K562 (cell line): ENCODE measurements around the gene NPB. TPM values are rescaled to one million over a fixed set of nuclear protein-coding genes. Genes with fewer than 3 reads are reported as not detected.

Experiments
- CHCHD3 ChIP-seq: fragments of 250-450 bp; sonication (Bioruptor Pico); IDR thresholded peaks from 2 replicates; pipeline ENCODE4 v2.1.2; 2022; ENCODE audit warnings: mild to moderate bottlenecking
- E2F4 ChIP-seq: sonication (generic); formaldehyde crosslinking; IDR thresholded peaks from 2 replicates; pipeline ENCODE4 v1.8.0; 2022; ENCODE audit warnings: mild to moderate bottlenecking, low read depth, missing genetic modification reagents
- FOXO4 ChIP-seq: fragments of 450-650 bp; formaldehyde crosslinking; IDR thresholded peaks from 2 replicates; pipeline ENCODE4 v1.4.0; 2020; ENCODE audit warnings: mild to moderate bottlenecking, moderate library complexity
- HDAC1 ChIP-seq, 2 experiments: fragments of 450-650 bp; IDR thresholded peaks; 2 replicates each; pipeline ENCODE4 v1.6.1; 2016 to 2017; ENCODE audit warnings: inconsistent platforms in 1 of 2, mild to moderate bottlenecking in 1 of 2, moderate library complexity in 1 of 2
- HNRNPL ChIP-seq: fragments of 200-400 bp; formaldehyde crosslinking; IDR thresholded peaks from 2 replicates; pipeline ENCODE4 v1.6.1; 2017; ENCODE audit warnings: low read depth, mild to moderate bottlenecking, low read length
- MAZ ChIP-seq, 2 experiments: fragments of 450-650 bp in 1 of 2; sonication (generic) in 1 of 2; formaldehyde crosslinking; IDR thresholded peaks in 1 of 2; conservative IDR thresholded peaks in 1 of 2; 2 replicates each; pipeline versions ENCODE4 v1.4.0 to v1.5.0; 2020; ENCODE audit warnings: mild to moderate bottlenecking in 1 of 2, missing genetic modification reagents in 1 of 2
- NEUROD1 ChIP-seq: fragments of 150-350 bp; IDR thresholded peaks from 2 replicates; pipeline ENCODE4 v1.6.1; 2014; ENCODE audit warnings: borderline replicate concordance, low read length, low read depth; ENCODE audit not compliant: partially characterized antibody
- NR2C2 ChIP-seq, 2 experiments: fragments of 200-800 bp in 1 of 2; sonication (Bioruptor generic) in 1 of 2; sonication (generic) in 1 of 2; formaldehyde crosslinking in 1 of 2; IDR thresholded peaks; 2 replicates each; pipeline versions ENCODE4 v1.6.1 to v1.8.0; 2016 to 2022; ENCODE audit warnings: mild to moderate bottlenecking in 1 of 2, missing compliant biosample characterization in 1 of 2, missing genetic modification characterization in 1 of 2, missing genetic modification reagents in 1 of 2
- PHF20 ChIP-seq: fragments of 450-650 bp; IDR thresholded peaks from 2 replicates; pipeline ENCODE4 v1.6.1; 2018; ENCODE audit not compliant: partially characterized antibody
- PREB ChIP-seq: sonication (generic); formaldehyde crosslinking; IDR thresholded peaks from 2 replicates; pipeline ENCODE4 v1.8.1; 2023; ENCODE audit warnings: mild to moderate bottlenecking, missing genetic modification reagents
- RCOR1 ChIP-seq, 2 experiments: IDR thresholded peaks; 2 replicates each; pipeline ENCODE4 v1.6.1; 2012; ENCODE audit warnings: low read depth in 2 of 2, low read length in 2 of 2, borderline replicate concordance in 1 of 2, improper control_type of control experiment in 1 of 2
- RUNX1 ChIP-seq: sonication (generic); IDR thresholded peaks from 2 replicates; pipeline ENCODE4 v1.6.1; 2016; ENCODE audit warnings: antibody characterized with exemption, low read depth
- SAFB ChIP-seq: fragments of 200-400 bp; formaldehyde crosslinking; IDR thresholded peaks from 2 replicates; pipeline ENCODE4 v1.6.1; 2017; ENCODE audit warnings: low read depth, low read length, borderline replicate concordance
- SIN3A ChIP-seq, 2 experiments: fragments of 150-350 bp in 1 of 2; IDR thresholded peaks; 2 replicates each; pipeline ENCODE4 v1.6.1; 2011 to 2016; ENCODE audit warnings: borderline replicate concordance in 2 of 2, low read depth in 2 of 2, low read length in 2 of 2, mild to moderate bottlenecking in 2 of 2, moderate library complexity in 2 of 2; ENCODE audit not compliant: control insufficient read depth in 1 of 2
- STAT5B ChIP-seq: fragments of 250-450 bp; sonication (Bioruptor Pico); IDR thresholded peaks from 2 replicates; pipeline ENCODE4 v1.8.0; 2021; ENCODE audit warnings: mild to moderate bottlenecking, inconsistent platforms
- SUPT5H ChIP-seq: fragments of 450-650 bp; IDR thresholded peaks from 2 replicates; pipeline ENCODE4 v1.6.1; 2016
- TEAD4 ChIP-seq, 2 experiments: sonication (generic) in 1 of 2; formaldehyde crosslinking in 1 of 2; IDR thresholded peaks; 2 replicates each; pipeline versions ENCODE4 v1.6.1 to v1.8.0; 2012 to 2022; ENCODE audit warnings: borderline replicate concordance in 1 of 2, inconsistent platforms in 1 of 2, low read length in 1 of 2, mild to moderate bottlenecking in 1 of 2, missing genetic modification reagents in 1 of 2
- THRAP3 ChIP-seq: fragments of 450-650 bp; IDR thresholded peaks from 2 replicates; pipeline ENCODE4 v1.6.1; 2016; ENCODE audit warnings: mild to moderate bottlenecking, inconsistent platforms, borderline replicate concordance
- ZBTB34 ChIP-seq: fragments of 250-450 bp; sonication (Bioruptor Pico); IDR thresholded peaks from 2 replicates; pipeline ENCODE4 v1.8.0; 2021; ENCODE audit warnings: mild to moderate bottlenecking, moderate library complexity
- ZFPM2 ChIP-seq: fragments of 250-450 bp; sonication (Bioruptor Pico); IDR thresholded peaks from 2 replicates; pipeline ENCODE4 v1.5.1; 2022; ENCODE audit warnings: mild to moderate bottlenecking
- ZNF551 ChIP-seq: fragments of 250-450 bp; sonication (Bioruptor Pico); IDR thresholded peaks from 2 replicates; pipeline ENCODE4 v1.5.0; 2021; ENCODE audit warnings: mild to moderate bottlenecking, moderate library complexity
- ZNF695 ChIP-seq: fragments of 450-650 bp; formaldehyde crosslinking; IDR thresholded peaks from 2 replicates; pipeline ENCODE4 v1.4.0; 2020; ENCODE audit warnings: mild to moderate bottlenecking, moderate library complexity
- polyA plus RNA-seq, 8 experiments: library from polyadenylated mRNA; depleted of rRNA in 4 of 8; stranded (reverse) in 5 of 8; unstranded in 3 of 8; fragments of >200 nt; fragmentation: Nextera tagmentation in 2 of 8; fragmentation: Illumina TruSeq in 1 of 8; extraction: Ambion mirVana in 2 of 8; extraction: Trizol in 1 of 8; gene quantifications; 2 replicates each; pipeline versions ENCODE4 v1.2.1 to v1.2.3, GENCODE V29; 2011 to 2014; ENCODE audit warnings: inconsistent platforms in 1 of 8, missing spikeins in 1 of 8
- total RNA-seq, 7 experiments: library from RNA; depleted of rRNA in 6 of 7; stranded (reverse); fragments of >200 nt in 6 of 7; fragmentation: Illumina TruSeq in 2 of 7; extraction: Trizol in 2 of 7; gene quantifications; 2 replicates each; pipeline versions ENCODE4 v1.2.1 to v1.2.3, GENCODE V29; 2011 to 2021; ENCODE audit warnings: low replicate concordance in 1 of 7

NPB gene
- total and polyA plus RNA-seq, 9 of the 15 experiments (the other 6 are each of a cell fraction or from before 2014, with no cell fraction given) = 0.03 to 0.61 (median 0.14) TPM; not detected in 2

- TF ChIP-seq E2F4 (CRISPR knock-in tag) = no peak
- TF ChIP-seq NEUROD1 = peak; percentile 16
- no peak for TF ChIP-seq PREB (CRISPR knock-in tag)
- TF ChIP-seq RCOR1 (IDR thresholded peaks at IDR 0.05; ENCODE audit: borderline replicate concordance in 1 of 2, low read depth in 2 of 2, low read length in 2 of 2) = peak; percentile 30 to 58; a peak in 3 of 4 replicates
- peak; percentile 59 for TF ChIP-seq TEAD4 (IDR thresholded peaks at IDR 0.05; ENCODE audit: low read length)
- no peak for TF ChIP-seq TEAD4 (CRISPR knock-in tag; IDR thresholded peaks at IDR 0.05; ENCODE audit: borderline replicate concordance)
- no peak for TF ChIP-seq ZFPM2 (CRISPR knock-in tag)
- TF ChIP-seq SIN3A (IDR thresholded peaks at IDR 0.05; ENCODE audit: borderline replicate concordance in 2 of 2, control insufficient read depth in 1 of 2, low read depth in 2 of 2, low read length in 2 of 2) = 0 out of 4 replicates have a peak, but pooled peaks of 1 of the 2 experiments have one; percentile 51
- TF ChIP-seq RUNX1 = peak; percentile 67; the same call in 1 of the 2 replicates
- no peak for TF ChIP-seq NR2C2 (CRISPR knock-in tag; IDR thresholded peaks at IDR 0.05)
- no peak for TF ChIP-seq NR2C2 (tag; IDR thresholded peaks at IDR 0.05)
- TF ChIP-seq ZBTB34 = no peak
- TF ChIP-seq ZNF551 (CRISPR knock-in tag) = no peak
- TF ChIP-seq PHF20 = no peak
- TF ChIP-seq ZNF695 (CRISPR knock-in tag) = no peak
- TF ChIP-seq HNRNPL = peak; percentile 70; the same call in 1 of the 2 replicates
- TF ChIP-seq CHCHD3 (CRISPR knock-in tag) = no peak
- TF ChIP-seq SUPT5H = 0 out of 2 replicates have a peak, but pooled peaks have one; percentile 2
- TF ChIP-seq FOXO4 = no peak
- TF ChIP-seq HDAC1 (IDR thresholded peaks at IDR 0.05) = no peak
- no peak for TF ChIP-seq SAFB
- TF ChIP-seq MAZ (CRISPR knock-in tag; conservative IDR thresholded peaks at IDR 0.05 in 1 of 2, IDR thresholded peaks at IDR 0.05 in 1 of 2) = peak; percentile 17 to 44; a peak in 1 of 4 replicates
- TF ChIP-seq THRAP3 = no peak
- no peak for TF ChIP-seq STAT5B (CRISPR knock-in tag)
Measured at GRCh38 chr17:81932333-81932983, 30.4 kb downstream of the NPB start (continued).
